Neural progenitor cell (in vitro differentiated cells): ENCODE measurements around the gene CDC42BPA. TPM values are rescaled to one million over a fixed set of nuclear protein-coding genes. Genes with fewer than 3 reads are reported as not detected.
A peak's percentile ranks its signal among the peaks of the same experiment; 100 is the strongest.

Experiments
- DNase-seq: peaks from one replicate; pipeline ENCODE4 v3.0.0-alpha.2; 2016; ENCODE audit warnings: low spot score
- H2AFZ ChIP-seq: fragments of 200-600 bp; sonication (generic); replicated peaks from 2 replicates; pipeline ENCODE4 v1.6.1; 2016; ENCODE audit warnings: antibody characterized with exemption
- H3F3A ChIP-seq: fragments of 200-600 bp; sonication (generic); 2 replicates; pipeline ENCODE4 v1.6.1; 2016; ENCODE audit warnings: antibody characterized with exemption, low read depth
- H3K27ac ChIP-seq: fragments of 200-600 bp; sonication (generic); 2 replicates; pipeline ENCODE4 v1.5.1; 2016; ENCODE audit warnings: mild to moderate bottlenecking
- H3K27me3 ChIP-seq: fragments of 200-600 bp; sonication (generic); 2 replicates; pipeline ENCODE4 v1.6.1; 2016; ENCODE audit warnings: mild to moderate bottlenecking, moderate library complexity
- H3K36me3 ChIP-seq: fragments of 200-600 bp; sonication (generic); 2 replicates; pipeline ENCODE4 v1.5.1; 2016
- H3K4me1 ChIP-seq: fragments of 200-600 bp; sonication (generic); 2 replicates; pipeline ENCODE4 v1.6.1; 2016; ENCODE audit warnings: mixed run types
- H3K4me2 ChIP-seq: fragments of 200-600 bp; sonication (generic); 2 replicates; pipeline ENCODE4 v1.6.1; 2016
- H3K4me3 ChIP-seq: fragments of 200-600 bp; sonication (generic); 2 replicates; pipeline ENCODE4 v1.5.1; 2016
- H3K79me2 ChIP-seq: fragments of 200-600 bp; sonication (generic); 2 replicates; pipeline ENCODE4 v1.6.1; 2016; ENCODE audit warnings: low read depth
- H3K9ac ChIP-seq: fragments of 200-600 bp; sonication (generic); 2 replicates; pipeline ENCODE4 v1.6.1; 2016
- H3K9me3 ChIP-seq: fragments of 200-600 bp; sonication (generic); 2 replicates; pipeline ENCODE4 v1.5.1; 2016; ENCODE audit warnings: low read depth
- H4K20me1 ChIP-seq: fragments of 200-600 bp; sonication (generic); 2 replicates; pipeline ENCODE4 v1.6.1; 2016; ENCODE audit warnings: low read depth
- H3K27ac Mint-ChIP-seq: 3 replicates; pipeline ENCODE4 v1.8.0; 2021; ENCODE audit warnings: mixed read lengths
- H3K27me3 Mint-ChIP-seq: 2 replicates; pipeline ENCODE4 v1.8.0; 2022; ENCODE audit warnings: low read depth, mild to moderate bottlenecking, inconsistent platforms, moderate library complexity, mixed read lengths; ENCODE audit not compliant: insufficient read depth
- H3K36me3 Mint-ChIP-seq: 3 replicates; pipeline ENCODE4 v1.8.0; 2021; ENCODE audit warnings: mixed read lengths
- H3K4me1 Mint-ChIP-seq: 3 replicates; pipeline ENCODE4 v1.8.0; 2021; ENCODE audit warnings: mixed read lengths
- H3K4me3 Mint-ChIP-seq: 3 replicates; pipeline ENCODE4 v1.8.0; 2021; ENCODE audit warnings: mild to moderate bottlenecking, moderate library complexity, mixed read lengths
- H3K9me3 Mint-ChIP-seq: 3 replicates; pipeline ENCODE4 v1.8.0; 2020; ENCODE audit warnings: mixed read lengths
- EZH2 ChIP-seq: fragments of 200-600 bp; sonication (generic); IDR thresholded peaks from 2 replicates; pipeline ENCODE4 v1.6.1; 2017; ENCODE audit warnings: antibody characterized with exemption, mild to moderate bottlenecking, moderate library complexity
- EZH2phosphoT487 ChIP-seq: fragments of 200-600 bp; sonication (generic); IDR thresholded peaks from 2 replicates; pipeline ENCODE4 v1.6.1; 2017; ENCODE audit warnings: antibody characterized with exemption
- total RNA-seq: library from RNA; depleted of rRNA; stranded (reverse); fragments of >200 nt; gene quantifications from 2 replicates; pipeline ENCODE4 v1.2.3, GENCODE V29; 2015; ENCODE audit warnings: low replicate concordance
- TF ChIP-seq, protein P1 (sequence below): fragments of 200-600 bp; sonication (generic); IDR thresholded peaks from 2 replicates; pipeline ENCODE4 v1.5.1; 2017; ENCODE audit warnings: antibody characterized with exemption, mild to moderate bottlenecking

Gene CDC42BPA
- total RNA-seq, 1 donor from 2014 or later = 54.7 TPM

DNA sequence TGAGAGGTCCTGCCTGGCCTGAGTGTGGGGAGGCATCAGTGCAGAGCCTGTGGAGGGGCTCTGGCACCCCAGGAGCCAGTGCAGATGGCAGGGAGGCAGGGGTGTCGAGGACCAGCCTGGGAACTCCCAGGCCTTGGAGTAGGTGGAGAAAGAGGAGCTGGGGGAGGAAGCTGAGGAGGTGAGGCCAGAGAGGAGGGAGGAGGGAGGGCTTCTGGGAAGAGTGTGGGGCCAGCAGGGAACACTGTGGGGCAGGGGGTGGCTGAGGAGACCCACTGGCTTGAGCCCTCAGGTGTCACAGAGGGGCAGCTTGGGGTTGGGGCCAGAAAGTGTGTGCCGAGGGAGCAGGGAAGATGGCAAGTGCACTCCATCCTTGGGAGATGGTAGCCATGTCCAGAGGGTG, 374.4 kb downstream of the CDC42BPA start:
- no peak overlapping the region for H3K4me2 ChIP-seq
- no peak for TF ChIP-seq EZH2phosphoT487
- TF ChIP-seq EZH2 = no peak
- TF ChIP-seq, protein P1, sequence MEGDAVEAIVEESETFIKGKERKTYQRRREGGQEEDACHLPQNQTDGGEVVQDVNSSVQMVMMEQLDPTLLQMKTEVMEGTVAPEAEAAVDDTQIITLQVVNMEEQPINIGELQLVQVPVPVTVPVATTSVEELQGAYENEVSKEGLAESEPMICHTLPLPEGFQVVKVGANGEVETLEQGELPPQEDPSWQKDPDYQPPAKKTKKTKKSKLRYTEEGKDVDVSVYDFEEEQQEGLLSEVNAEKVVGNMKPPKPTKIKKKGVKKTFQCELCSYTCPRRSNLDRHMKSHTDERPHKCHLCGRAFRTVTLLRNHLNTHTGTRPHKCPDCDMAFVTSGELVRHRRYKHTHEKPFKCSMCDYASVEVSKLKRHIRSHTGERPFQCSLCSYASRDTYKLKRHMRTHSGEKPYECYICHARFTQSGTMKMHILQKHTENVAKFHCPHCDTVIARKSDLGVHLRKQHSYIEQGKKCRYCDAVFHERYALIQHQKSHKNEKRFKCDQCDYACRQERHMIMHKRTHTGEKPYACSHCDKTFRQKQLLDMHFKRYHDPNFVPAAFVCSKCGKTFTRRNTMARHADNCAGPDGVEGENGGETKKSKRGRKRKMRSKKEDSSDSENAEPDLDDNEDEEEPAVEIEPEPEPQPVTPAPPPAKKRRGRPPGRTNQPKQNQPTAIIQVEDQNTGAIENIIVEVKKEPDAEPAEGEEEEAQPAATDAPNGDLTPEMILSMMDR = no peak
- no peaks in the 10 kb centered on the region for H3K36me3 ChIP-seq
- H3K9me3 ChIP-seq = no peaks in the 10 kb centered on the region
- no peak for DNase-seq
- Mint-ChIP-seq H3K9me3 (no peaks in the 10 kb centered on the region), H3K4me3 (no peak overlapping the region), H3K36me3 (no peaks in the 10 kb centered on the region), H3K27me3 (peaks cover 6% of the 10 kb centered on the region), H3K27ac (no peak overlapping the region), H3K4me1 (peaks cover 36% of the 10 kb centered on the region)
- peaks cover 7% of the 10 kb centered on the region for H3K27me3 ChIP-seq
- no peak overlapping the region for H3K27ac ChIP-seq
- no peaks in the 10 kb centered on the region for H4K20me1 ChIP-seq
- peaks cover 9% of the 10 kb centered on the region for H3F3A ChIP-seq
- H3K9ac ChIP-seq = no peak overlapping the region
- no peak overlapping the region for H2AFZ ChIP-seq
- H3K79me2 ChIP-seq = peaks cover 21% of the 10 kb centered on the region
- H3K4me1 ChIP-seq = peaks cover 15% of the 10 kb centered on the region
- H3K4me3 ChIP-seq = no peak overlapping the region

DNA sequence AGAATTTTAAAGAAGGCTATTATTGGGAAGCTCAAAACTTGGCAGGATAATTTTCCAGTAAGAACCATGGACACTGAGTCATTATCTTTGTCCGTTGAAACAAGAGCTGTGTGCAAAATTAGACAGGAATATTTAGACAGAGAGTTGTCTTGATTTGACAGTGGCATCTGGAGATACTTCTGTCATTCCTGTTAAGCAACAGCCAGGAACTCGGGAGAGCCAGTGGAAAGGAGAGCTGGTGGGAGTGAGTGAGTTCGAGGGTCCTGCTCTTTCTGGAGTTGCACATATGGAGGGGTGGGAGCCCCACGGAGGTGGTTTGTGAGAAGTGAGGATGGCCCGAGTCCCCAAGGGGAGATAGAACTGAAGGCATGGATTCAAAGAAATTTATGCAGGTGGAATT, 375.1 kb downstream of the CDC42BPA start:
- no peaks in the 10 kb centered on the region for H3K36me3 Mint-ChIP-seq
- H3K36me3 ChIP-seq = no peaks in the 10 kb centered on the region
- H4K20me1 ChIP-seq = no peaks in the 10 kb centered on the region
- peaks cover 40% of the 10 kb centered on the region for H3K4me1 Mint-ChIP-seq
- no peak overlapping the region for H3K27ac Mint-ChIP-seq
- no peak for DNase-seq
- no peak overlapping the region for H3K4me2 ChIP-seq
- peak overlapping the region; percentile 24 for H3K4me3 Mint-ChIP-seq
- no peak overlapping the region for H3K9ac ChIP-seq
- H3K27ac ChIP-seq = no peak overlapping the region
- H3K4me3 ChIP-seq = no peak overlapping the region
- TF ChIP-seq EZH2 (no peak), EZH2phosphoT487 (no peak)
- TF ChIP-seq, protein P1 = no peak
- peaks cover 21% of the 10 kb centered on the region for H3K79me2 ChIP-seq
- H3K27me3 Mint-ChIP-seq = peaks cover 5% of the 10 kb centered on the region
- H3K27me3 ChIP-seq = peaks cover 7% of the 10 kb centered on the region
- no peaks in the 10 kb centered on the region for H3K9me3 Mint-ChIP-seq
- H3F3A ChIP-seq = peaks cover 10% of the 10 kb centered on the region
- no peak overlapping the region for H2AFZ ChIP-seq
- H3K9me3 ChIP-seq = no peaks in the 10 kb centered on the region
- H3K4me1 ChIP-seq = peaks cover 20% of the 10 kb centered on the region

DNA sequence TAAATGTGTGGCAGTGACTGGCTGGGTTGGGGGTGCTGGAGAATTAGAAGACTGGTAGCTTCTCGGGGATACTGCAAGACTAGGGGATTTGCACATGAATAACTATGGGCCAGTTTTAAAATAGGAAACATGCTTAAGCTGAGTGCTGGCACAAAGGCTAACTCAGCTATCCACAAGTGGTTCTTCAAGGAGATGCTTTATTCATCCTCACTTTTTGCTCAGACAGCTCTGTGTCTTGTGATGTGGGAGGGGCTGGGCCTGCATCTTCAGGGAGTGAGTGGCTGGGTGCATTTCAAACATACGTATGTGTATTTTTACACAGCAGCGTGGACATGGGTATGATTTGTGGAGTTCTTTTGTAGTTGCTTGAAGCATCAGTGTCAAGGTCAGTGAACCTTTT, 375.9 kb downstream of the CDC42BPA start:
- no peak for TF ChIP-seq EZH2
- TF ChIP-seq, protein P1 = no peak
- TF ChIP-seq EZH2phosphoT487 = no peak
- Histone ChIP-seq H3K4me3 (no peak overlapping the region), H3K27me3 (peaks cover 7% of the 10 kb centered on the region), H3K9me3 (no peaks in the 10 kb centered on the region), H3K4me1 (peaks cover 20% of the 10 kb centered on the region), H3F3A (peaks cover 10% of the 10 kb centered on the region), H3K36me3 (no peaks in the 10 kb centered on the region), H3K79me2 (peaks cover 21% of the 10 kb centered on the region), H3K27ac (no peak overlapping the region), H3K9ac (no peak overlapping the region), H4K20me1 (no peaks in the 10 kb centered on the region), H2AFZ (no peak overlapping the region), H3K4me2 (no peak overlapping the region)
- Mint-ChIP-seq H3K9me3 (no peaks in the 10 kb centered on the region), H3K27ac (no peak overlapping the region), H3K27me3 (peaks cover 3% of the 10 kb centered on the region), H3K36me3 (no peaks in the 10 kb centered on the region), H3K4me3 (no peak overlapping the region), H3K4me1 (peaks cover 43% of the 10 kb centered on the region)
- DNase-seq = no peak

DNA sequence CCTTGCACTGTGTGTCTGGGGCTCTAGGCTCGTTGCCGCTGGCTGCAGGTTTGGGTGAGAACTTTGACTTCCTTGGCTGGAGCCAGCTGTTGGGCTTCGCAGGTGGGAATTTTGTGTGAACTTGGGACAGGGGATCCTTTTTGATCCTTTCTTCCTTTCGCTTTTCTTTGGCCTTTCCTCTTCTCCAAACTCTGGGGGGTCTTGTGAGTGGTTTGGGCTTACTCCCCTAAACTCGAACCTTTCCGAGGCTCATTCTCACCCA, 377.6 kb downstream of the CDC42BPA start:
- peaks cover 2% of the 10 kb centered on the region for H3K9me3 Mint-ChIP-seq
- no peak overlapping the region for H3K27ac Mint-ChIP-seq
- Histone ChIP-seq H4K20me1 (no peaks in the 10 kb centered on the region), H3K4me2 (peak overlapping the region; percentile 78), H3F3A (peaks cover 10% of the 10 kb centered on the region), H3K9me3 (no peaks in the 10 kb centered on the region), H2AFZ (no peak overlapping the region), H3K4me3 (peak overlapping the region; percentile 47), H3K36me3 (no peaks in the 10 kb centered on the region), H3K27ac (no peak overlapping the region), H3K9ac (no peak overlapping the region), H3K79me2 (peaks cover 21% of the 10 kb centered on the region), H3K27me3 (peaks cover 7% of the 10 kb centered on the region), H3K4me1 (peaks cover 19% of the 10 kb centered on the region)
- H3K4me1 Mint-ChIP-seq = peaks cover 43% of the 10 kb centered on the region
- H3K4me3 Mint-ChIP-seq = peak overlapping the region; percentile 88
- DNase-seq = no peak
- peaks cover 3% of the 10 kb centered on the region for H3K27me3 Mint-ChIP-seq
- TF ChIP-seq, protein P1 = no peak
- no peak for TF ChIP-seq EZH2phosphoT487
- TF ChIP-seq EZH2 = peak; percentile 33
- H3K36me3 Mint-ChIP-seq = no peaks in the 10 kb centered on the region
